Ovary (tissue), 9 donors: Measurements from ENCODE around the gene FAM234B. TPM values are rescaled to one million over a fixed set of nuclear protein-coding genes. Genes with fewer than 3 reads are reported as not detected.

Experiments used
- DNase-seq, 5 donors: peaks; one replicate each; pipeline ENCODE4 v3.0.0-alpha.2; 2019 to 2020
- H3K27ac ChIP-seq, 2 donors: fragments of 200-600 bp; one replicate each; pipeline versions ENCODE4 v1.5.1 to v1.8.0; 2019 to 2022
- H3K27me3 ChIP-seq: fragments of 200-600 bp; one replicate; pipeline ENCODE4 v1.8.0; 2022
- H3K36me3 ChIP-seq: fragments of 200-600 bp; sonication (generic); one replicate; pipeline ENCODE4 v1.5.1; 2019
- H3K4me1 ChIP-seq: one replicate; pipeline ENCODE4 v1.8.1; 2013; ENCODE audit warnings: mild to moderate bottlenecking, moderate library complexity; ENCODE audit not compliant: insufficient read depth
- H3K4me3 ChIP-seq: fragments of 200-600 bp; sonication (generic); one replicate; pipeline ENCODE4 v1.5.1; 2017
- H3K9me3 ChIP-seq, 2 donors: fragments of 200-600 bp in 1 of 2; sonication (generic) in 1 of 2; one replicate each; pipeline versions ENCODE4 v1.5.1 to v1.8.1; 2013 to 2019; ENCODE audit warnings: mild to moderate bottlenecking in 1 of 2, moderate library complexity in 1 of 2
- CTCF ChIP-seq, 3 donors: fragments of 450-650 bp in 2 of 3; fragments of 200-600 bp in 1 of 3; IDR thresholded peaks; one replicate each; pipeline versions ENCODE4 v1.5.1 to v1.8.0; 2016 to 2022; ENCODE audit warnings: antibody characterized with exemption in 3 of 3, mild to moderate bottlenecking in 1 of 3
- EP300 ChIP-seq: sonication (generic); formaldehyde crosslinking; IDR thresholded peaks from one replicate; pipeline ENCODE4 v1.6.1; 2017; ENCODE audit warnings: antibody characterized with exemption
- POLR2A ChIP-seq: fragments of 450-650 bp; IDR thresholded peaks from one replicate; pipeline ENCODE4 v1.6.1; 2017; ENCODE audit warnings: antibody characterized with exemption, mild to moderate bottlenecking, moderate library complexity
- WGBS, 3 donors: extraction: QIAGEN DNeasy Blood & Tissue Kit in 1 of 3; methylation state at CpG; one replicate each; pipeline versions ENCODE4 v1.1.5 to v1.1.7; 2013 to 2017; 5-methylcytosine and 5-hydroxymethylcytosine counted together
- intact Hi-C, 4 donors: fragments of 100-400 bp; cut with DNase I; formaldehyde crosslinking; loops; one replicate each; pipeline versions ENCODE4 v1.11.0 to v1.15.1; 2022 to 2023
- polyA plus RNA-seq, 2 donors: library from polyadenylated mRNA; stranded (reverse); fragments of 200-250 nt in 1 of 2; fragments of 350-450 nt in 1 of 2; fragmentation: Illumina TruSeq in 1 of 2; extraction: RNeasy Lipid Tissue Mini Kit (QIAGEN cat#74804) in 1 of 2; gene quantifications; one replicate each; pipeline ENCODE4 v1.2.3, GENCODE V29; 2013 to 2014
- total RNA-seq, 7 donors: library from RNA; depleted of rRNA in 2 of 7; stranded (reverse); fragments of >200 nt in 2 of 7; fragmentation: NEBNext Ultra II Directional in 3 of 7; extraction: Animal tissue kit (Norgen Biotek cat#: 25700) in 3 of 7; gene quantifications; one replicate each; pipeline versions ENCODE4 v1.1.0 to v1.2.4, GENCODE V29; 2016 to 2023
- donor health status: DM: no; HTN: no; CAD: no; lungs with moderate emphysema.
- donor health status: DM: no; HTN: no; CAD: no.
- donor health status: Bipolar disorder and iron deficiency.
- donor health status: DM: yes; HTN: yes; CAD: no.
- donor health status: DM: no; HTN: no; CAD: no.
- donor health status: DM: yes; HTN: yes; CAD: no.

The FAM234B gene
- total and polyA plus RNA-seq, 9 donors, result 2.1 to 9.4 (median 5.7) TPM

GRCh38 chr12:13093191-13093847 is 49.1 kb downstream of the FAM234B start:
- Histone ChIP-seq H3K9me3 (no peaks in the 10 kb centered on the region), H3K4me1 (peaks cover 5% of the 10 kb centered on the region), H3K27ac (no peak overlapping the region), H3K36me3 (no peaks in the 10 kb centered on the region), H3K27me3 (no peaks in the 10 kb centered on the region), H3K4me3 (no peak overlapping the region)
- intact Hi-C loops, result loop anchor here in 1 of 4 donors (10.0 kb wide), 1 partner anchor 179 kb away; no protein-coding TSS in a partner anchor
- TF ChIP-seq POLR2A, result no peak
- no peak for TF ChIP-seq CTCF (IDR thresholded peaks at IDR 0.05)
- 56 to 60% (median 58%) methylated on average over 7 of the region's 7 CpGs for WGBS, 3 donors
- DNase-seq, result no peak

GRCh38 chr12:13093848-13094220 is 49.7 kb downstream of the FAM234B start:
- Histone ChIP-seq H3K27ac (no peak overlapping the region), H3K9me3 (no peaks in the 10 kb centered on the region), H3K27me3 (no peaks in the 10 kb centered on the region), H3K36me3 (no peaks in the 10 kb centered on the region), H3K4me3 (no peak overlapping the region), H3K4me1 (peaks cover 5% of the 10 kb centered on the region)
- TF ChIP-seq POLR2A (no peak), CTCF (IDR thresholded peaks at IDR 0.05) (no peak), EP300 (no peak)
- 14 to 34% (median 14%) methylated on average over 2 of the region's 2 CpGs for WGBS, 3 donors
- DNase-seq, result peak in 1 of 5 donors; percentile 41
- intact Hi-C loops, result loop anchor here in 1 of 4 donors (10.0 kb wide), 1 partner anchor 179 kb away; no protein-coding TSS in a partner anchor

GRCh38 chr12:13094367-13094766 is 50.2 kb downstream of the FAM234B start:
- no peak for DNase-seq
- intact Hi-C loops, result loop anchor here in 1 of 4 donors (10.0 kb wide), 1 partner anchor 180 kb away; no protein-coding TSS in a partner anchor
- no peaks in the 10 kb centered on the region for H3K9me3 ChIP-seq
- H3K36me3 ChIP-seq, result no peaks in the 10 kb centered on the region
- H3K27me3 ChIP-seq, result no peaks in the 10 kb centered on the region
- 2 to 10% (median 2%) methylated on average over 3 of the region's 3 CpGs for WGBS, 3 donors
- peaks cover 5% of the 10 kb centered on the region for H3K4me1 ChIP-seq
- H3K4me3 ChIP-seq, result no peak overlapping the region
- TF ChIP-seq POLR2A (no peak), CTCF (IDR thresholded peaks at IDR 0.05) (no peak), EP300 (no peak)
- no peak overlapping the region for H3K27ac ChIP-seq

GRCh38 chr12:13095266-13095995 is 51.2 kb downstream of the FAM234B start:
- Histone ChIP-seq H3K4me3 (no peak overlapping the region), H3K4me1 (peaks cover 6% of the 10 kb centered on the region), H3K9me3 (no peaks in the 10 kb centered on the region), H3K27ac (no peak overlapping the region), H3K27me3 (no peaks in the 10 kb centered on the region), H3K36me3 (no peaks in the 10 kb centered on the region)
- intact Hi-C loops, result loop anchor here (5.0 to 10.0 kb wide), 6 partner anchors 112 to 303 kb away; no protein-coding TSS in a partner anchor
- TF ChIP-seq EP300 (no peak), CTCF (IDR thresholded peaks at IDR 0.05) (no peak), POLR2A (no peak)
- 49 to 71% (median 64%) methylated on average over 8 of the region's 8 CpGs for WGBS, 3 donors
- DNase-seq, result no peak
